HUES48 (cell line): ENCODE data around the gene NDUFA13.

Experiments
- H3K27ac ChIP-seq: one replicate; pipeline ENCODE4 v1.7.0; 2013; ENCODE audit warnings: low read depth, low read length, inconsistent platforms
- H3K27me3 ChIP-seq: 2 replicates; pipeline ENCODE4 v1.6.1; 2013; ENCODE audit warnings: mild to moderate bottlenecking, low read length; ENCODE audit not compliant: control insufficient read depth, insufficient read depth
- H3K36me3 ChIP-seq: 2 replicates; pipeline ENCODE4 v1.6.1; 2013; ENCODE audit warnings: low read length; ENCODE audit not compliant: control insufficient read depth, insufficient read depth
- H3K4me1 ChIP-seq: 2 replicates; pipeline ENCODE4 v1.6.1; 2013; ENCODE audit warnings: mild to moderate bottlenecking, low read length; ENCODE audit not compliant: control insufficient read depth, insufficient read depth
- H3K4me3 ChIP-seq: 2 replicates; pipeline ENCODE4 v1.5.1; 2013; ENCODE audit warnings: mild to moderate bottlenecking, low read depth, low read length
- H3K9ac ChIP-seq: 2 replicates; pipeline ENCODE4 v1.6.1; 2013; ENCODE audit warnings: mild to moderate bottlenecking, low read depth, low read length, moderate library complexity
- H3K9me3 ChIP-seq: 2 replicates; pipeline ENCODE4 v1.6.1; 2013; ENCODE audit warnings: low read length; ENCODE audit not compliant: control insufficient read depth, insufficient read depth

The NDUFA13 gene

GRCh38 chr19:19567391-19567790 is 51.4 kb downstream of the NDUFA13 start:
- H3K36me3 ChIP-seq = no peaks in the 10 kb centered on the region
- H3K4me1 ChIP-seq = no peaks in the 10 kb centered on the region; the same call in 1 of the 2 replicates
- H3K27me3 ChIP-seq = no peaks in the 10 kb centered on the region
- H3K4me3 ChIP-seq = no peak overlapping the region
- H3K27ac ChIP-seq = no peak overlapping the region
- H3K9me3 ChIP-seq = no peaks in the 10 kb centered on the region
- no peak overlapping the region for H3K9ac ChIP-seq

GRCh38 chr19:19568802-19569756 is 53.1 kb downstream of the NDUFA13 start:
- Histone ChIP-seq H3K27ac (no peak overlapping the region), H3K4me3 (no peak overlapping the region)

DNA sequence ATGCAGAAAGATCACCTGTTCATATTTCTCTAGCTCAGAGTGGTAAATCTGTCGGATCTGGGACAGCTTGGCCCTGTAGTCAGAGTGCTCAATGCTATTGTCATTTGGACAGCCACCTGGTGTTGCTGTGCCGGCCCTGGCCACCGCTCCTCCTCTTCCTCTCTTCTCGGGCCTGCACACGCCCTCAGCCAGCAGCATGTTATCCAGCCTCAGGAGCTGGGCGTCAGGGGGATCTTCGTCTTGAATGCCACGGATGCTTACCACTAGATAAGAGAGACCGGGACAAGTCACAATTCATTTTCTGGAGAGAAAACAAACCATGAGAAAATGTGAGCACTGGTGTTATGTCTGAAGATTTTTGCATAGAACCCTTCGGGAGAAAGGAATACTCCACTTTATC is 54.5 kb downstream of the NDUFA13 start:
- no peak overlapping the region for H3K9ac ChIP-seq
- H3K4me1 ChIP-seq = peaks cover 1% of the 10 kb centered on the region

More at GRCh38 chr19:19568802-19569756, 53.1 kb downstream of the NDUFA13 start:
- Histone ChIP-seq H3K9ac (no peak overlapping the region), H3K9me3 (no peaks in the 10 kb centered on the region), H3K4me1 (no peaks in the 10 kb centered on the region; the same call in 1 of the 2 replicates), H3K27me3 (no peaks in the 10 kb centered on the region), H3K36me3 (no peaks in the 10 kb centered on the region)

GRCh38 chr19:19571071-19571786 is 55.2 kb downstream of the NDUFA13 start:
- Histone ChIP-seq H3K4me3 (no peak overlapping the region), H3K27ac (no peak overlapping the region), H3K4me1 (peaks cover 5% of the 10 kb centered on the region), H3K27me3 (no peaks in the 10 kb centered on the region), H3K9me3 (no peaks in the 10 kb centered on the region), H3K36me3 (no peaks in the 10 kb centered on the region), H3K9ac (no peak overlapping the region)

More for the DNA sequence above, 54.5 kb downstream of the NDUFA13 start:
- Histone ChIP-seq H3K36me3 (no peaks in the 10 kb centered on the region), H3K27me3 (no peaks in the 10 kb centered on the region), H3K9me3 (no peaks in the 10 kb centered on the region), H3K4me3 (no peak overlapping the region), H3K27ac (no peak overlapping the region)

DNA sequence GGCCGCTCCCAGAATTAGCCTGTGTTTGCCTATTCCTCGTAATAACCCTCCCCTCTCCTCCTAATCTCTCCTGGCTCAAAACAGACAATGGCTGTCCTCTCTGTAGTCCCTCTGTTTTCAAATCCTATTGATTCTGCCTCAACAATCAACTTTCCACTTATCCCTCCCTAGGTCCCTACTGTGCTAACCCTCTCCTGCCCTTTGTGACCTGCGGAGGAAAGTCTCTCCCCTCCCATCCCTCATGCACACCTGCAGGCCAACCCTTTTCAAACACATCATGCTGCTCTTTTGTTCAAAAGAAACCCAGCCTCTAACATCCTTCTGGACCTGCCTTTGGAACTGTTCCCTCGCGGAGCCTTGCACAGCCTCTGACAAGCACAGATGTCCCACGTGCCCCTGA is 59.4 kb downstream of the NDUFA13 start:
- H3K9ac ChIP-seq = no peak overlapping the region
- H3K9me3 ChIP-seq = no peaks in the 10 kb centered on the region
- peak overlapping the region; percentile 51 for H3K27ac ChIP-seq

More for the DNA sequence above, 59.4 kb downstream of the NDUFA13 start:
- no peaks in the 10 kb centered on the region for H3K36me3 ChIP-seq
- no peak overlapping the region for H3K4me3 ChIP-seq
- H3K4me1 ChIP-seq = peaks cover 5% of the 10 kb centered on the region
- H3K27me3 ChIP-seq = no peaks in the 10 kb centered on the region
